Measurements from ENCODE around the gene SH3RF3.
A peak's percentile ranks its signal among the peaks of the same experiment; 100 is the strongest.
"Not testable (repeated sequence)": the region's sequence is repeated elsewhere in the genome, so short reads cannot be mapped to it uniquely, and the experiment has no call there.

SH3RF3 gene

DNA sequence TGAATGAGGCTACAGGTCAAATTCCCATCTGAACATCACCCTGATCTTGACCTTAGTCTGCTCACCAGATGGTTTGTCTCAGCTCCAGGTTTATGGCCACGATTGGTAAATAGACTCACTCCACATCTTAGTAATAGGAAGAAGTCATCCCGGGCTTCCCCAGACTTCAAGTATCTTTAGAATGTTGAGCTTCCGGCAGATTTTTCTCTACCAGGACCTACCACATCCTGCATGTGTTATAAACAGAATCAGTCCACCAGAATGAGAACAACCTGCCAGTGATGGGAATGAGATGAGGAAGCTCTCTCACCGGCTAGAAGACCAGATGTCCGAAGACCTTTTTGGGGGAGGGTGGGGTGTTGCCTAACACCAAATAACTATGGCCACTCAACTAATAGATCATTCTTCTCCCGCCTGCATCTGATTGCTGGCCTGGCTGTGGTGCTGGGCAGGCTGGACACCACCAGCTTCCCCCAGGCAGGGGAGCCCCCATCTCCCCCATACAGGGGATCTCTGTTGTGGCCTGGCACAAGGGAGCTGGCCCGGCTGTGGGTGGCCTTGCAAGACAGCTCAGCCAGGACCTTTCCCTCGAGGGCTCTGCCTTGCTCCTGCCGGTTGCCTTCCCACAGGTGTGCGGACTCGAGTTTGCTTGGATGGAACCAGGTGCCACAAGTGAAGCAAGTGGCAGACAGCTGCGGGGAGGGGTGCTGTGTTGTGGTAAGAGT lies 88.5 kb downstream of the SH3RF3 start:
- no peak for DNase-seq (ENCODE audit: low read depth, low spot score)

DNA sequence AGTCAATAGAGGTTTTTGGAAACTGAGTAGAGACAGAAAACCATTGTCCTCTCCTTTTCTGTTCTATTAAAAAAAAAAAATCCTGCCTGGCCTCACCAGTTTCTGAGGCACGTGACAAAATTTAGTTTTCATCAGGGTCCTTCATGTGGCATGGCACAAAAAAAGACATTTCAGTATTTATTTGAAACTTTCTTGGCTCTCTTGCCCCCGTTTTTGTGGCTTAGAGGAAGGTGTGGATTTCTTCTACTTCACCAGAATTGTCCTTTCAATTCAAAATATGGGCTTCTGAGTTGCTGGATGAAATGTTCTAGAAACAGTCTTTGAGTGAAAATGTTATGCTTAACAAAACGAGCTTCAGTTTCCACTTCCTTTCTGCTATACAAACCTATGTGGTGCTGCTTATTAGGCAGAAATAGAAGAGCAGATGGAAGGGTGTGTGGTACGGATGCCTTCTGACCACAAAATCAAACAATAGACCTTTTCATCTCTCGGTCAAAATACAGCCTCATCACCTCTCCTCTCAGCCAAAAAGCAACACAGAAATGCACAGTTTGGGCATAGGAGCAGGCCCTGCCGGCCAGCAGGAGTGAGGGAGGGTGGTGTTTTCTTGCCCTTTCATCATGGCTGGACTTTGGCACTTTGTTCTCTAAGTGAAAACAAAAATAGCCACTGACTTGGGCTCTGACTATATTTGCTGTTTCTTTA lies 89.2 kb downstream of the SH3RF3 start:
- no peak for DNase-seq (ENCODE audit: low read depth, low spot score)

DNA sequence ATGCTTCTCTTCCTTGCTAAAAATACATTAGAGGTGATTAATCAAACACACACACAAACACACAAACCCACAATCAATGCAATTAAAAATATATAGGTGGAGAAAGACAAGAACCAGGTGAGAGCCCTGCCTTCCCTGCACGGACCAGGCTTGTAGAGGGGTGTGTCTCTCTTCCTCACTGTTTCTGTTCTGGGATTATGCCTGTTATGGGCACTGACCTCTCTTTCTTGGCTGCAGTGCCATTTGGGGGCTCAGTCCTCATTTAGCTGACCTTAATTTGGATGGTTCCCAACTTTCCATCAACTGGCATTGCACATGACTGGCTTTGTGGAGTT lies 89.8 kb downstream of the SH3RF3 start:
- no peak for DNase-seq (ENCODE audit: low read depth, low spot score)

DNA sequence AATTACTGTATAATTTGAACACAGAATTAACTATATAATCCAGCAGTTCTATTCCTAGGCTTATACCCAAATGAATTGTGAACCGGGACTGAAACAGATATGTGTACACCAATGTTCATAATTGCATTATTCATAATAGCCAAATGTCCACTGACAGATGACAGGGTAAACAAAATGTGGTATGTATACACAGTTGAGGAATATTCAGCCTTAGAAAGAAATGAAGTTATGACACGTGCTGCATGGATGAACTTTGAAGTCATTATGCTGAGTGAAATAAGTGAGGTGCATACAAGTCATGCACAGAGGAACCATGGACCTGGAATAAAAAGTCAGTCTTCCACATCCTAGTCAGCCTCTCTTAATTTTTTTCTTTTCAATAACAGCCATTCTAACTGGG lies 91.9 kb downstream of the SH3RF3 start:
- no peak for DNase-seq (ENCODE audit: low read depth, low spot score)

DNA sequence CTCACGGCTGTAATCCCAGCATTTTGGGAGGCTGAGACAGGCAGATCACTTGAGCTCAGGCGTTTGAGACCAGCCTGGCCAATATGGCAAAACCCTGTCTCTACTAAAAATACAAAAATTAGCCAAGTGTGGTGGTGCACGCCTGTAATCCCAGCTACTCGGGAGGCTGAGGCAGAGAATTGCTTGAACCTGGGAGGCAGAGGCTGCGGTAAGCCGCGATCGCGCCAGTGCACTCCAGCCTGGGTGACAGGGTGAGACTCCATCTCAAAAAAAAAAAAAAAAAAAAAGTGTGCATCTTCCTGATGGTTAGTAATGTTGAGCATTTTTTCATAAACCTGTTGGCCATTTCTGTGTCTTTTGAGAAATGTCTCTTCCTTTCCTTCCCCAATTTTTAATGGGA lies 92.3 kb downstream of the SH3RF3 start:
- DNase-seq (ENCODE audit: low read depth, low spot score) = not testable (repeated sequence)

DNA sequence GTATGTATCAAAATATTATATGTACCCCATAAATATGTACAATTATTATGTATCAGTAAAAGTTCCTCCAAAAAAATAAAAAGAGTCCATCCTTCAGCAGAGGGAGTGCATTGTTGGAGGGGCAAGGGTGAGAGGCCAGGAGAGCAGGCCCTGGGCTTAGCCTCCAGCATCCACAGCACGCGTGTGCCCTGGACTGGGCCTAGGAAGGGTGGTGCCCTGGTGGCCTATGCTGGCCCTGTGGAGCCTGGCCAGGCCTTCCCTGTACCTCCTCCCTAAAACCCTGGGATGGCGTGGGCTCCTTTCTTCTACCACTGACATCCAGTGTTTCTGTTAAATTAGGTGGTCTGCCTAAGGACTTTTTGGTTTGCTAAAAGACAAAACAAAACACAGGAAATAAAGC lies 93.4 kb downstream of the SH3RF3 start:
- no peak for DNase-seq (ENCODE audit: low read depth, low spot score)

DNA sequence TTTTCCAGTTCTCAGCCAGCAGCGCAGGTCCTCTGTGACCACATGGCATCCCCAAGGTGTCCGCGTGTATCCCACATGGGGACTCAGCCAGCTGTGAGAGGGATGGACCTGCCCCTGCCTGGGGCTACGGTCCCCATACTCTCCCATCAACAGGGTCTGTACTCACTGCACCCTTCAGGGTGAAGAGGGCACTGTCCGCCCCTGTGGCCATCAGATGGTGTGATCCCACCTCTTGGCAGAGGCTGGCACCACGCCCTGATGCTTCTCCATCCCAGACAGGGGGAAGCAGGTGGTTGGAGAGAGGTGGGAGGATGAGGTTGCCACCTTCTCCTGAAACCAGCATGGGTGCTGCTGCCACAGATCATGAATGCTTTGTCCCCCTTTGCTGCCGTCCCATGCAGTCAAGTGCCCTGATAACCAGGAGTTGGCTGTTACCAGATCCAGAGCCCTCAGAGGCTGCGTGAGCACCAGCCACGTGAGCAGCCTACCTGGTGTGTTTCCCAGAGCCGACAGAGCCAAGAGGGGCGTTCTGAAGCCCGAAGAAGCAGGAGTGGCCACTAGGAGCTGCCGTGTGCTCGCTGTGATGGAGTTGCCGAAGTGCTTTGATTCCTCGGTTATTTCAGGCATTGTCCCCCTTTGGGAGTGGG lies 93.9 kb downstream of the SH3RF3 start:
- peak; percentile 31 for DNase-seq (ENCODE audit: low read depth, low spot score)

DNA sequence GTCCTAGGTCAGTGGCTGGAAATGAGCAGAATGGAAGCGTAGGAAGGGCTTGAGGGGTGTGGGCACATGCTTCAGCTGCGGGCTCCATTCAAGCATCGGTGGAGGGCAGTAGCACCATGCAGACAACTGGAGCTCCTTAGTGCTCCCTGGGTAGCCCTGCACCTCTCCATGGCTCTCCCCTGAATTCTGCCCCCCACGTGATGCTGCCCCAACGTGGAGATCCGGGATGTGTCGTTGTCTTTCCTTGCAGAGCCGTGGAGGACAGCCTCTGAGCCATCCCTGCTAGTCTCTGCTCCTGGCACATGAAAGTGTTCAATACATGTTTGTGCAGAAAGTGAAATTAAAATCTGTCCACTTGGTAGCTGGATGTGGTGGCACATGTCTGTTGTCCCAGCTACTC lies 94.5 kb downstream of the SH3RF3 start:
- DNase-seq (ENCODE audit: low read depth, low spot score) = no peak

DNA sequence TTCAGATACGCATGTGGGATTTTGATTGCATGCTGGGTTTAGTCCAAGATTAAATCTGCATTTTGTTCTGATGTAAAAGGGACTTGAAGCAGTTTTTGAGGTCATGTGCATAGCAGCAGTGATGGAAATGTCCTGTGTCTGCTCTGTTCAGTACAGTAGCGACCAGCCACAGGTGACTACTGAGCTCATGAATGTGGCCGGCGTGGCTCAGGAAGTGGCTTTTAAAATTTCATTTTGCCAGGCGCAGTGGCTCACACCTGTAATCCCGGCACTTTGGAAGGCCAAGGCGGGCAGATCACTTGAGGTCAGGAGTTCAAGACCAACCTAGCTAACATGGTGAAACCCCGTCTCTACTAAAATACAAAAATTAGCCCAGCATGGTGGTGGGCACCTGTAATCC lies 95.3 kb downstream of the SH3RF3 start:
- DNase-seq (ENCODE audit: low read depth, low spot score) = not testable (repeated sequence)

DNA sequence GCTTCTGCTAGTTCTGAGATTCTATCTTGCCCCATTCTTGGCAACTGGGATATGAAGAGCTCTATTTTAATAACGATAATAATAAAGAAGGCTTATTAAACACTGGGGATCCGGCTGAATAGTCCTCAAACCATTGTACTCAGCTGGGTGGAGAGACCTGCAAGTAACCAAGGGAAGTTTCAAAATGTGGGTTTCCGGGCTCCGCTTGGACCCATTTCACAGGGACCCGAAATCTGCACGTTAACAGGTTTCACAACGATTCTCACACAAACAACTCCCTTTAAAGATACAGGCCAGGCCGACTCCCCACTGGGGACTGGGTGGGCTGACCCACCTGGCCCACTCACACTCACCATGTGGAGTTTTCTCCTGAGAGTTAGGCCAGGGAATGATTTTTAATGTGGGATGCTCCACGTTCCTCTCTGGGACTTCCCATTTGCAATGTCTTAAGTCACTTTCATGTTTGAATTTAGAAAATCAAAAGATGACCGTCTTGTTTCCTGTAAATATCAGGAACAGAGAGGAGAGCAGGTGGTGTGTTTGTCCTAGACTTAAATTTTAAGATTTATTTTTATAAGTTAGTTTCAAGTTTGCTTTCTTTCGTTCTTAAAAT lies 96.3 kb downstream of the SH3RF3 start:
- DNase-seq (ENCODE audit: low read depth, low spot score) = no peak

DNA sequence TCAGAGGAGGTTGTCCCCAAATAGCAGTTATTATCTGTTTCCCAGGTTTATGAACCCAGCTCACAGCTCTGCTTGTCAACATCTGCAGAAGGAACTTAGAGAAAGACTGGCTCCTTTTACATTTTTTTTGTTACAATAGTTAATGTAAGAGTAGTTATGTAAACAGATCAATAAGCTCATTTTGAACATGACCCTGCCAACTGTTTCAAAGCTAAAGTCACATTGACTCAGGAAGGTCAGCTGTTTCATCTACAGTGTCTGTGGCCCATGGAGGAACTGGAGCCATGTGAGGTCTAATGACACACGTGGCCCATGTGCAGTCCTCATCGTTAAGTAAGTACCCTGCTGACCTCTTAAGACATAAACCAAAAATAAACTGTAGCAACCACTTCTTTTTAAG lies 97.1 kb downstream of the SH3RF3 start:
- no peak for DNase-seq (ENCODE audit: low read depth, low spot score)

DNA sequence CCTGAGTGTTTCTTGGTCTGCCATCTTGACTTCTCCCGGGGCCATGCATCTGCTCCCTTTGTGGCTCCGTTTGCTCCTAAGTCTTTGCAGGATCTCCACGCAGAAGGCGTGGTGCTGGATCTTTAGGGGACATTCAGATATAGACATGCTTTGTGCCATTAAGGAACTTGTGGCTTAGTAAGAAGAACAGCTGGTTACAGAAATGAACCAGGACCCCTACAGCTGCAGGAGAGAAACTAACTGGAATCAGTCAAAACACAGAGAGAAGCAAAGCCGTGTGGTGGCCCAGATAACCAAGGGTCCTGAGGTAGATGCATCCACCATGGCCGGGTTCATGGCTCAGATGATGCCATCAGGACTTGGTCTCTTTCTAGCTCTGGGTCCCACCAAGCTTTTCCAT lies 97.6 kb downstream of the SH3RF3 start:
- DNase-seq (ENCODE audit: low read depth, low spot score) = no peak

DNA sequence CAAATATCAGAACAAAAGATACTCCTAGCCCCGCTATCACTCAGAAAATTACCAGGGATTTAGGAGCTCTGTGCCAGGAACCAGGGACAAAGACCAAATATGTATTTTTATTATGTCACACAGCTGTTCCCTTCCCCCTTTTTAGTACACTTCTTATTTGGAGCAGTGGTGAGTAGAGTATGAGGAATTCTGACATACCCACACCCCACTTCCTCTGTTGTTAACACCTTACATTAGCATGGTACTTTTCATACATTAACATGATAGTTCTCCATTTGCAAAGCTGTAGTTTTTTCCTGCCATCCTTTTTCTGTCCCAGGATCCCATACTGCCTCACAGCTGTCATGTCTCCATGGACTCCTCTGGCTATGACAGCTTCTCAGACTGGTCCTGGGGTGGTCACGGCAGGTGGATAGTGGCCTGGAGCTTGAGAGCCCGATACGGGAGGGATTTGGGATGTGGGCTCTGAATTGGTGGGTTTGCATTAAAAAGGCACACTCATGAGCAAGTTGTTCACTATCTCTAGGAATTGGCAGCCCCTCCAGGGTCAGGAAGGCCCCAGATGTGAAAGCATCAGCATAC lies 100.2 kb downstream of the SH3RF3 start:
- no peak for DNase-seq (ENCODE audit: low read depth, low spot score)

DNA sequence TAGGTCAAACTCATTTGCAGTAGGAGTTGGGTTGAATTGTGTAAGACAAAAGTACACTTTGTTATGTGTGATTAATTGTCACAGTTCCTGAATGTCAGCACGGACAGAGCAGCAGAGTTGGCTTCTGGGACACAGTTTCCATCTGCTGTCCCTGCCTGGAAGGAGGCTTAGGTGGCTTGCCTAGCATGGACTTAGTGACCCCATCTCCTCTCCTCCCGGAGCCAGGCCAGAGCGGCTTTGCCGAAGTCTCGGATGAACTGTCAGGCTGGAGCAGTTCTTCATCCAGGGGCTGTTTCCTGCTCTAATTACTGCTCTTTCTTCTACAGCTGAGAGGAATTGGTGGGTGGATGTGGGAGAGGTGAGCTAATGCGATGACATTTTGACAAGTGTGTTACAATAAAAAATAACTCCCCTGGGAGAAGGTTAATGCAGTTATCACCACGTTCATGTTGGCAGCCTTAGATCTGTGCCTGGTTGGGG lies 102.0 kb downstream of the SH3RF3 start:
- no peak for DNase-seq (ENCODE audit: low read depth, low spot score)

DNA sequence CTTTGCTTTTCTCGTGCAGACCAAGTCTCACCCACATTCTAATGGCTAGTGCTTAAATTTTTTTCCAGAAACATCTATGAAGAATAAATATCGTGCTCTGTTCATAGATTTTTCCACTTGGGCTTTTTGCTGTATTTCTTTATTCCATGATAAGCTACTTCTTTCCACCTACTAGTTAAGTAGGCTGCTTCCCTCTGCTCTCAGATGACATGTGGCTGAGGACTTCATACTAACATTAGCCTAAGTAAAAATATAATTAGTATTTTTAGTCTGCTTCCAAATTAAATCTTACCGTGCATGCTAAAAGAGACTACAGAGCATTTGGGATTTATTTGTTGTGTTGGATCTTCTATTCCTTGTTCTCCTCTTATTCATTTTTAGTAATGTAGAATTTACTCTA lies 102.4 kb downstream of the SH3RF3 start:
- no peak for DNase-seq (ENCODE audit: low read depth, low spot score)

DNA sequence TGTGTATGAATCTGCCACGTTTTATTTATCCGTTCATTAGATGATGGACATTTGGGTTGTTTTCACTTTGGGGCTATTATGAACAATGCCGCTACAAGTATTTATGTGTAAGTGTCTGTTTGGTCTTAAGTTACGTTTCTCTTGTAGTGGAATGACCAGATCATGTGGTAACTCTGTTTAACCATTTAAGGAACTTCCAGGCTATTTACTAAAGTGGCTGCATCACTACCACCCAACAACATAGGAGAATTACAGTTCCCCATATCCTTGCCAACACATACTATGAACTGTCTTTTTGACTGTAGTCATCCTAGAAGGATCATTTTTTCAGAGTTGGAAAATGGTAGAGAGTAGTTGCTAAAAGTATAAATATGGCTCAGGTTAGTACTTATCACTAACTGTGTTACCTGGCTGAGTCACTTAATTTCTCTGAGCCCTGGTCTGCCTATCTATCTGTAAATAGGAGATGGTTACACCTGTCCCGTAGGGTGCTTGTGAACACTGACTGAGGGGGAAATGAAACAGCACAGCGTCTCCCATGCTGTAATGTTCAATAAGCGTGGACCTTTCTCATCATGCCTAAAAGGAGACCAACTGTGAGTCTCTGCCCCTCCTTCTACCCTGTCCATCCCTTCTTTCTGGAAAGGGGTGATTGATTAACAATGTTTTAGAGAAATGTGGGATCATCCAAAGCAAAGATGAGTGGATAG lies 103.1 kb downstream of the SH3RF3 start:
- no peak for DNase-seq (ENCODE audit: low read depth, low spot score)

DNA sequence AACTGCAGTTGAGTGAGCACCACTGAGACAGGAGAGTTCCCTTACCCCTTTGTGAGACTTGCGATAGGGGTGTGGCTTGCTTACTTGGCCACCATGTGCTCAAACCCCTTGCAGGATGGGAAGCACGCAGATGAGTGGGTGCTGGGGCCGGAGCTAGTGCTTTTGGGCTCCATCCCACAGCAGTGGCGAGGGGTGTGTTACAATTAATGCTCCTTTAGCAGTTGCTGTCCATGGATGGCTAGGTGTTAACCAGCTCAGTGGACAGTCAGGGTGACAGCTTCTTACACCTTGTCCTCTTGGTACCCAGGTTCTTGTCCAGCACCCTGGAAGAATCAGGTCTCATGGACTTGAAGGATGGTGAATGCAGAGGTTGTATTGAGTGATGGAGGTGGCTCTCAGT lies 103.9 kb downstream of the SH3RF3 start:
- DNase-seq (ENCODE audit: low read depth, low spot score) = no peak

DNA sequence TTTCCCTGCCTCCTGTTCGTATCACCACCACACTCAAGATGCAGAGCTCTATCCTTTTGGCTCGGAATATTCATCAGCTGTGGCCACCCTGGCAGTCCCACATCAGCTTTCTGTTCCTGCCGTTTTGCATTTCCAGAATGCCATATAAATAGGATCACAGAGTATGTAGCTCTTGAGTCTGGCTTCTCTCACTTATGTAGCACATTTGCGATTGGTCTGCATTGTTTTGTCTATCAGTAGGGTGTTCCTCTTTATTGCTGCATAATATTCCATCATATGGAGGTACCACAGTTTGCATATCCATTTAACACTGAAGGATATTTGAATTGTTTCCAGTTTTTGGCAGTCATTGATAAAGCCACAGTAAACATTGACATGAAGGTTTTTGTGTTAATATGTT lies 104.6 kb downstream of the SH3RF3 start:
- DNase-seq (ENCODE audit: low read depth, low spot score) = no peak

DNA sequence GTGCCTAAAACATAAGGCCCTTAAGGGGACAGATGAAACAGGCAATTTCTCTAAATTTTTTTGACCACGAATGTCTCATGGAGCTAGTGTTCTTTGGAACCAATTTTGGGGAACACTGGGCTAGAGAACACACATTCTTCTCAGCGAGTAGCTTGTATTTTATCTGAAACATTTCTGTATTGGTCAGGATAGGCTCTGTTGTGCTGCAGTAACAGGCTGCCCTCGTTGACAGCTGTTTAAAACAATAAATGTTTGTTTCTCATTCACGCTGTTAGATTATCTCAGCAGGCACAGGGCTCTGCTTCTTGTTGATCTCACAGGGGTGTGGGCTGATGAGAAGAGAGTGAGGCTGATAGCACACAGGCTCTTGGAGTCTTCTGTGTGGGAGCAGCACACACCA lies 105.3 kb downstream of the SH3RF3 start:
- no peak for DNase-seq (ENCODE audit: low read depth, low spot score)

DNA sequence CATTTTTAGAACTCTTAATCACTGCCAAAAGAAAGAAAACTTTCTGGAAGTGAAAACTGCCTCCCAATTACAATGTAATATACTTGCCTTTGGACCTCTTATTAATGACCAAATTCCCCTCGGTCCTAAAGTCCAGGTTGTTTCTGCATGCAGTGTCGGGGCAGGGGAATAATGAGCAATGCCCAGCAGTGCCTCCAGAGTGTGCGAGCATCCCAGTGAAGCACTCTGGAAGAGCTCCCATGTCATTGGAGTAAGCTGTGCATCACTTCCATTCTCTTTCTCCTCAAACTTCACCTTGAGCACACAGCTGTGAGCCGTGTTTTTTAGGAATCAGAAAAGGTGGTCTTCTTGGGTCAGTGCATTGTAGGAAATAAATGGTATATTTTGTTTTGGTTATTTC lies 107.1 kb downstream of the SH3RF3 start:
- no peak for DNase-seq (ENCODE audit: low read depth, low spot score)

DNA sequence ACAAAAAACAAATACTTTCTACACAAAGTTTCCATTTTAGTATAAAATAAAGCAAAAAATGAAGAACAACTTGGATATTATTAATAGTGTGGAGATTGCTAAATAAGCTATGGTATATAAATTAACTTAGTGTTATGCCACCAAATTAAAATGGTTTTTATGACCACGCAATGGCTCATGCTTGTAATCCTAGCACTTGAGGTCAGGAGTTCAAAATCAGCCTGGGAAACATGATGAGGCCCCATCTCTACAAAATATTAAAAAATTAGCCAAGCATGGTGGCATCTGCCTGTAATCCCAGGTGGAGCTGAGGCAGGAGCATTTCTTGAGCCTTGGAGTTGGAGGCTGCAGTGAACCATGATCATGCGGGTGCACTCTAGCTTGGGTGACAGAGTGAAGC lies 108.8 kb downstream of the SH3RF3 start:
- DNase-seq (ENCODE audit: low read depth, low spot score) = no peak

DNA sequence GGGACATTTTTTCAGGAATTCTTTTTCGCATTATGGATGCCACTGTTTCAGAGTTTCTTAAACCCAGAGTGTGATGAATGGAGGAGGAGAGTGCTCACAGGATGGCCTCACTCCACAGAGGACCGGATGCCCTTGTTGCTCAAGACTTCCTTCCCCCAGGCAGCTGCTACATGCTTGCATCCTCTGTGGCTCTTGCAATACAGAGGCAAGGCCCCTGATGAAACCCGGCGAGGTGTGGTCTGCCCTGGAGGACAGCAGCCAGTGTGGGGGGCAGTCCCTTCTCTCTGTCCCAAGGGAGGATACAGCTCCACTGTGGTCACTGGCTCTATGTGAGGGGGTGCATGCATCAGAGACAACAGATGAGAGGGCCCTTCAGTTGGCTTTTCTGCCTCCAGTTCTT lies 109.6 kb downstream of the SH3RF3 start:
- DNase-seq (ENCODE audit: low read depth, low spot score) = no peak
